Measurements from ENCODE around the gene CLEC4M. TPM values are rescaled to one million over a fixed set of nuclear protein-coding genes. Genes with fewer than 3 reads are reported as not detected.

CLEC4M gene
- total and polyA plus RNA-seq, 2 of the 8 experiments (the other 6 are each of a cell fraction or from before 2014, with no cell fraction given), result not detected

DNA sequence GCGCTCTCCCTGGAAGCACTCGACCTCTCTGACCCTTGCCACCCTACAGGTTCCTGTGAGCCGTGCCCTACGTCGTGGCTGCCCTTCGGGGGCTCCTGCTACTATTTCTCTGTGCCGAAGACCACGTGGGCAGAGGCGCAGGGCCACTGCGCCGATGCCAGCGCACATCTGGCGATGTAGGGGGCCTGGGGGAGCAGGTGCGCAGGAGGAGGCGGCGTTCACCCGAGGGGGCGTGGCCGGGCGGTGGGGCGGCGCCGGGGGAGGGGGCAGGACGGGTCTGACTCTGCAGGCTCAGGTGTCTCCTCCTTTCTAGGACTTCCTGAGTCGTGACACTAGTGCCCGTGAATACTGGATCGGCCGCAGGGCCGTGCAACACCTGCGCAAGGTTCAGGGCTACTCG lies 26.4 kb downstream of the CLEC4M start (continued):
- TF ChIP-seq SIX5 (IDR thresholded peaks at IDR 0.05; ENCODE audit: low read depth, low read length) (no peak), NRF1 (IDR thresholded peaks at IDR 0.05; ENCODE audit: low read depth, low read length) (0 out of 2 replicates have a peak, but pooled peaks have one; percentile 11), EGR1 (IDR thresholded peaks at IDR 0.05; ENCODE audit: borderline replicate concordance, low read depth, low read length) (no peak), ASH2L (IDR thresholded peaks at IDR 0.05; ENCODE audit: low read length) (no peak)

All from H1 (cell line).